HepG2 (cell line): Measurements from ENCODE around the gene BRD8. TPM values are rescaled to one million over a fixed set of nuclear protein-coding genes. Genes with fewer than 3 reads are reported as not detected.

ENCODE experiments used
- ARHGAP35 ChIP-seq: sonication (generic); formaldehyde crosslinking; IDR thresholded peaks from 2 replicates; pipeline ENCODE4 v1.9.0; 2022; ENCODE audit warnings: mild to moderate bottlenecking, inconsistent platforms, moderate library complexity, missing genetic modification reagents, borderline replicate concordance
- CSRNP1 ChIP-seq: sonication (generic); formaldehyde crosslinking; IDR thresholded peaks from 2 replicates; pipeline ENCODE4 v1.8.1; 2023; ENCODE audit warnings: mild to moderate bottlenecking, missing genetic modification reagents
- GABPA ChIP-seq, 2 experiments: IDR thresholded peaks; 2 replicates each; pipeline ENCODE4 v1.6.1; 2011 to 2016; ENCODE audit warnings: low read depth in 2 of 2, low read length in 1 of 2, missing biosample characterization in 1 of 2, missing genetic modification characterization in 1 of 2
- GMEB2 ChIP-seq: IDR thresholded peaks from 2 replicates; pipeline ENCODE4 v1.6.1; 2016; ENCODE audit warnings: missing biosample characterization, missing genetic modification reagents, low read depth
- HDAC2 ChIP-seq: sonication (generic); formaldehyde crosslinking; IDR thresholded peaks from 2 replicates; pipeline ENCODE4 v1.4.0; 2020; ENCODE audit warnings: missing genetic modification reagents
- MAF1 ChIP-seq: sonication (generic); formaldehyde crosslinking; IDR thresholded peaks from 2 replicates; pipeline ENCODE4 v1.5.0; 2020; ENCODE audit warnings: missing genetic modification reagents, borderline replicate concordance
- PAF1 ChIP-seq: IDR thresholded peaks from 2 replicates; pipeline ENCODE4 v1.6.1; 2016; ENCODE audit warnings: missing genetic modification reagents, missing compliant biosample characterization
- PHF21A ChIP-seq: sonication (generic); formaldehyde crosslinking; IDR thresholded peaks from 2 replicates; pipeline ENCODE4 v1.5.0; 2020; ENCODE audit warnings: mild to moderate bottlenecking, missing genetic modification reagents
- SMARCE1 ChIP-seq: fragments of 450-650 bp; IDR thresholded peaks from 2 replicates; pipeline ENCODE4 v1.6.1; 2017; ENCODE audit warnings: borderline replicate concordance
- STAT5B ChIP-seq: sonication (generic); formaldehyde crosslinking; IDR thresholded peaks from 2 replicates; pipeline ENCODE4 v1.4.0; 2020; ENCODE audit warnings: missing genetic modification reagents
- TBP ChIP-seq: sonication (generic); formaldehyde crosslinking; IDR thresholded peaks from 2 replicates; pipeline ENCODE4 v1.5.0; 2020; ENCODE audit warnings: missing genetic modification reagents
- TIGD3 ChIP-seq: sonication (generic); formaldehyde crosslinking; IDR thresholded peaks from 2 replicates; pipeline ENCODE4 v1.5.1; 2020; ENCODE audit warnings: mild to moderate bottlenecking, missing genetic modification reagents, borderline replicate concordance
- YEATS2 ChIP-seq: sonication (generic); formaldehyde crosslinking; IDR thresholded peaks from 2 replicates; pipeline ENCODE4 v1.4.0; 2020; ENCODE audit warnings: missing genetic modification reagents, borderline replicate concordance
- ZBED4 ChIP-seq: sonication (generic); formaldehyde crosslinking; IDR thresholded peaks from 2 replicates; pipeline ENCODE4 v1.4.0; 2020; ENCODE audit warnings: missing genetic modification reagents, borderline replicate concordance
- ZFY ChIP-seq: sonication (generic); formaldehyde crosslinking; IDR thresholded peaks from 2 replicates; pipeline ENCODE4 v1.4.0; 2020; ENCODE audit warnings: missing genetic modification reagents
- ZNF121 ChIP-seq: sonication (generic); formaldehyde crosslinking; IDR thresholded peaks from 2 replicates; pipeline ENCODE4 v1.5.0; 2020; ENCODE audit warnings: mild to moderate bottlenecking, missing genetic modification reagents
- ZNF296 ChIP-seq: sonication (generic); formaldehyde crosslinking; conservative IDR thresholded peaks from 2 replicates; pipeline ENCODE4 v1.5.0; 2020; ENCODE audit warnings: mild to moderate bottlenecking, missing genetic modification reagents
- ZNF549 ChIP-seq: sonication (generic); formaldehyde crosslinking; IDR thresholded peaks from 2 replicates; pipeline ENCODE4 v1.5.0; 2020; ENCODE audit warnings: missing genetic modification reagents
- ZNF691 ChIP-seq: sonication (generic); formaldehyde crosslinking; IDR thresholded peaks from 2 replicates; pipeline ENCODE4 v1.4.0; 2020; ENCODE audit warnings: missing genetic modification reagents, low read depth, mild to moderate bottlenecking, borderline replicate concordance
- ZSCAN29 ChIP-seq: sonication (generic); formaldehyde crosslinking; conservative IDR thresholded peaks from 2 replicates; pipeline ENCODE4 v1.4.0; 2020; ENCODE audit warnings: mild to moderate bottlenecking, missing genetic modification reagents
- polyA plus RNA-seq, 8 experiments: library from polyadenylated mRNA; depleted of rRNA in 3 of 8; stranded (reverse) in 7 of 8; unstranded in 1 of 8; fragments of >200 nt; fragmentation: Illumina TruSeq in 4 of 8; extraction: Trizol in 4 of 8; gene quantifications; 2 replicates each; pipeline versions ENCODE4 v1.2.1 to v1.2.3, GENCODE V29; 2011 to 2016; ENCODE audit warnings: low read depth in 4 of 8, missing spikeins in 1 of 8, mixed read lengths in 1 of 8; ENCODE audit not compliant: insufficient read depth in 1 of 8
- total RNA-seq, 5 experiments: library from RNA; depleted of rRNA; stranded (reverse); fragments of >200 nt; fragmentation: Illumina TruSeq; extraction: Trizol; gene quantifications; 2 replicates each; pipeline ENCODE4 v1.2.3, GENCODE V29; 2016; ENCODE audit warnings: low read depth in 1 of 5

Gene BRD8
- total and polyA plus RNA-seq, 2 of the 13 experiments (the other 11 are each of a cell fraction or from before 2014, with no cell fraction given): 62.5 to 71.1 TPM

GRCh38 chr5:138095100-138095907 lies 83.1 kb downstream of the BRD8 start (continued):
- no peak for TF ChIP-seq ZNF121
- TF ChIP-seq ZNF549: no peak
- no peak for TF ChIP-seq SMARCE1
- no peak for TF ChIP-seq ARHGAP35 (CRISPR knock-in tag)
- TF ChIP-seq GMEB2 (CRISPR knock-in tag): no peak
- no peak for TF ChIP-seq TBP (CRISPR knock-in tag)
- TF ChIP-seq CSRNP1 (CRISPR knock-in tag): no peak
- no peak for TF ChIP-seq STAT5B (CRISPR knock-in tag)
- no peak for TF ChIP-seq MAF1
- 0 out of 2 replicates have a peak, but pooled peaks have one; percentile 33 for TF ChIP-seq ZFY (CRISPR knock-in tag)
- no peak for TF ChIP-seq PAF1 (CRISPR knock-in tag)
- no peak for TF ChIP-seq ZNF691 (CRISPR knock-in tag)
- TF ChIP-seq PHF21A (CRISPR knock-in tag): 0 out of 2 replicates have a peak, but pooled peaks have one; percentile 62
- TF ChIP-seq HDAC2 (CRISPR knock-in tag): peak; percentile 81
- no peak for TF ChIP-seq GABPA (IDR thresholded peaks at IDR 0.05; ENCODE audit: low read depth, low read length)
- no peak for TF ChIP-seq GABPA (CRISPR knock-in tag; IDR thresholded peaks at IDR 0.05; ENCODE audit: low read depth)
- no peak for TF ChIP-seq TIGD3 (CRISPR knock-in tag)
- TF ChIP-seq ZSCAN29 (CRISPR knock-in tag): no peak
- TF ChIP-seq YEATS2 (CRISPR knock-in tag): no peak
- TF ChIP-seq ZNF296 (CRISPR knock-in tag): no peak
- TF ChIP-seq ZBED4 (CRISPR knock-in tag): no peak
